HEK293T (cell line): ENCODE measurements around the gene TAF11L5.
"Not testable (repeated sequence)": the region's sequence is repeated elsewhere in the genome, so short reads cannot be mapped to it uniquely, and the experiment has no call there.

Source experiments
- CTCF ChIA-PET: fragments of 350-600 bp; formaldehyde crosslinking; extraction: SDS; loops from one replicate; lab custom pipeline; 2021; ENCODE audit warnings: antibody characterized with exemption, inconsistent platforms; lab: Yijun Ruan, JAX
- POLR2A ChIA-PET: fragments of 350-600 bp; formaldehyde crosslinking; extraction: SDS; loops from one replicate; lab custom pipeline; 2020; ENCODE audit warnings: antibody characterized with exemption, inconsistent platforms; lab: Yijun Ruan, JAX
- DNase-seq: peaks from one replicate; pipeline ENCODE4 v3.0.0; 2012; ENCODE audit warnings: mixed read lengths; ENCODE audit errors: extremely low spot score
- ARNT ChIP-seq: fragments of 450-650 bp; IDR thresholded peaks from 2 replicates; pipeline ENCODE4 v1.6.1; 2017; ENCODE audit warnings: mild to moderate bottlenecking
- BHLHE40 ChIP-seq: fragments of 450-650 bp; IDR thresholded peaks from 2 replicates; pipeline ENCODE4 v1.6.1; 2016; ENCODE audit warnings: mild to moderate bottlenecking, moderate library complexity, borderline replicate concordance
- CTBP1 ChIP-seq: fragments of 450-650 bp; IDR thresholded peaks from 2 replicates; pipeline ENCODE4 v1.6.1; 2016; ENCODE audit warnings: borderline replicate concordance
- ELF4 ChIP-seq: fragments of 450-650 bp; IDR thresholded peaks from 2 replicates; pipeline ENCODE4 v1.6.1; 2017; ENCODE audit warnings: antibody characterized with exemption
- FOXA1 ChIP-seq: fragments of 450-650 bp; IDR thresholded peaks from 2 replicates; pipeline ENCODE4 v1.6.1; 2016; ENCODE audit warnings: mild to moderate bottlenecking
- FOXK2 ChIP-seq: fragments of 450-650 bp; IDR thresholded peaks from 2 replicates; pipeline ENCODE4 v1.6.1; 2016; ENCODE audit warnings: mild to moderate bottlenecking
- FOXM1 ChIP-seq: fragments of 450-650 bp; IDR thresholded peaks from 2 replicates; pipeline ENCODE4 v1.6.1; 2017; ENCODE audit warnings: mild to moderate bottlenecking, borderline replicate concordance
- HDGF ChIP-seq: fragments of 450-650 bp; IDR thresholded peaks from 2 replicates; pipeline ENCODE4 v1.6.1; 2017; ENCODE audit warnings: antibody characterized with exemption, borderline replicate concordance
- L3MBTL2 ChIP-seq: fragments of 450-650 bp; conservative IDR thresholded peaks from 2 replicates; pipeline ENCODE4 v1.6.1; 2016; ENCODE audit warnings: mild to moderate bottlenecking
- LEF1 ChIP-seq: fragments of 450-650 bp; IDR thresholded peaks from 2 replicates; pipeline ENCODE4 v1.6.1; 2017; ENCODE audit warnings: mild to moderate bottlenecking, borderline replicate concordance
- NFRKB ChIP-seq: fragments of 450-650 bp; IDR thresholded peaks from 2 replicates; pipeline ENCODE4 v1.6.1; 2016; ENCODE audit warnings: mild to moderate bottlenecking, moderate library complexity
- SP1 ChIP-seq: fragments of 450-650 bp; IDR thresholded peaks from 2 replicates; pipeline ENCODE4 v1.6.1; 2017
- SUZ12 ChIP-seq: fragments of 450-650 bp; IDR thresholded peaks from 2 replicates; pipeline ENCODE4 v1.6.1; 2016; ENCODE audit warnings: mild to moderate bottlenecking
- TARDBP ChIP-seq: fragments of 450-650 bp; IDR thresholded peaks from 2 replicates; pipeline ENCODE4 v1.6.1; 2016
- ZNF384 ChIP-seq: fragments of 450-650 bp; IDR thresholded peaks from 2 replicates; pipeline ENCODE4 v1.6.1; 2016
- TF ChIP-seq, protein P1 (sequence below): fragments of 450-650 bp; IDR thresholded peaks from 2 replicates; pipeline ENCODE4 v1.6.1; 2016

Gene TAF11L5

DNA sequence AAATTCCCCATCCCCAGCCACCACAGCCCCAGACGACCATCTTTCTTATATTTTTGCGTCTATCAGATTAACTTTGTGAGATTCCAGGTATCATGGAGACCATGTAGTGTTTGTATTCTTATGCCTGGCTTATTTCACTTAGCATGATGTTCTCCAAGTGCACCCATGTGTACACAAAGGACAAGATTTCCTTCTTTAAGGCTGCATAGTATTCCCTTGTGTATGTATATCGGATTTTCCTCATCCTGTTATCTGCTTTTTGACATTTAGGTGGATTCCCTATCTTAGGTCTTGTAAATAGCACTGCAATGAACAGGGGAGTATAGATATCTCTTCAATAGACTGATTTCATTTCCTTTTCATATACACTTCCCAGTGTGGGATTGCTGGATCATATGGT lies 32.3 kb upstream of the TAF11L5 start:
- ChIA-PET CTCF (no interaction called here), POLR2A (no interaction called here)
- TF ChIP-seq SP1 (no peak), NFRKB (no peak), ZNF384 (no peak), ELF4 (no peak), L3MBTL2 (no peak)

DNA sequence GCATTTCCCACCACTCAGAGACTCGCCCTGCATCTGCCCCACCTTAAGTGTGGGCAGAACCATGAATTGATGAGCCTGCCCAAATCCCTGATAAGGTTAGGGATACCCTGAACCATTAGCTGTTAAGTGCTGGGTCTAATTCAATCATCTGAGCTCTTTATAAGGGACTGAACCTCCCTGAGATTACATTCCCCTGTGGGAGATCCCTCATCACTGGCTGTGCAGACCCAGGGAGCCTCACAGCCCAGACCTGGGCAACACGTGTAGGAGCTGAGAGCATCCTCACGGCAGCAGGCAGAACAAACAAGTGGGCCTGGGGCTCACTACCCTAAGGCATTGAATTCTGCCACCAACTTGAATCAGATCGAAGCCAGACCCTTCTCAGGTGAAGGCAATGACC lies 27.6 kb upstream of the TAF11L5 start:
- ChIA-PET CTCF (no interaction called here), POLR2A (no interaction called here)
- TF ChIP-seq TARDBP (no peak), ELF4 (no peak), FOXA1 (no peak), LEF1 (no peak), SUZ12 (no peak), BHLHE40 (no peak), FOXM1 (no peak), NFRKB (no peak), SP1 (no peak)

More for the DNA sequence above, 32.3 kb upstream of the TAF11L5 start:
- DNase-seq, result no peak

DNA sequence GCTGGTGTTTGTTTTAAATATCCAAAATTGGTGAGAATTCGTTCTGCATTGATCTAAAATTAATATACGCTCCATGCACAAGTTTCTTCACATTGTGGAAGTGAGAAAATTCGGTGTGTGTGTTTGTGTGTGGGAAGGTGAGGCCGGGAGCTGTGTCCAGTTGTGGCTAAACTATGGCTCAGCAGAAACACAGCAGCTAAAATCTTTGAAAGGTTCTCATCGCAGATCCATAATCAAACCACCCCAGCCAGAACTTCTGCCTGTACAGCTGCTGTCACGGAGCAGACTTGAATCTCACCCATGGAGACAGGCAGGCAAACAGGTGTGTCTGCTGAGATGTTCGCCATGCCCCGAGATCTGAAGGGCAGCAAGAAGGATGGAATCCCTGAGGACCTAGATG lies 27.1 kb upstream of the TAF11L5 start, which contains the start of gene TAF11L2:
Gene TAF11L2 (plus strand): TSS at position 301 of the 400 bp plus-strand sequence.
- CTCF ChIA-PET, POLR2A ChIA-PET, DNase-seq: not testable (repeated sequence)

More for the DNA sequence above, 27.6 kb upstream of the TAF11L5 start:
- no peak for DNase-seq

DNA sequence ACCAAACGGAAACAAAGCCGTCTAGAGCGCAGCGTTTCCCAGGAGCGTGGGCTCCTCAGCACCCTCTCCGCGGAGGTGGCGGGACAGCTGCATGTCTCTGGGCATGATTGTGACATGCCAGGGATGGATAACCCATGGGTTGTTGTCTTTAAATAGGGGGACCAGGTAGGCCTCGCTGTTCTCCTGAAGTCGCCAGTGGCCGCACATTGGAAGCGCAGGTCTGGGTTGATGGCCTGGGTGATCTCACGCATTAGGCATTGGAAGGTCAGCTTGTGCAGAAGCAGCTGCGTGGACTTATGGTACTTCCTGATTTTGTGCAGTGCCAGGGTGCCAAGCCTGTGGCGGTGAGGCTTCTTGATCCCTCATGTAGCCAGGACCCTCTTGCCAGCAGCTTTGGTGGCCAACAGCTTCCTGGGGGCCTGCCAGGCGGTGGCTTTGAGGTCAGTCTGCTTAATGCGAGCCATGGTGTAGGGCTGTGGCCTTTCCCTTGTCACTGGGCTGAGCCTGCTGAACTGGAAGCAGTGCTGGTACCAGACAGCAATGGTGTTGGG lies 13.2 kb upstream of the TAF11L5 start:
- POLR2A ChIA-PET, result no interaction called here
- TF ChIP-seq, protein P1, sequence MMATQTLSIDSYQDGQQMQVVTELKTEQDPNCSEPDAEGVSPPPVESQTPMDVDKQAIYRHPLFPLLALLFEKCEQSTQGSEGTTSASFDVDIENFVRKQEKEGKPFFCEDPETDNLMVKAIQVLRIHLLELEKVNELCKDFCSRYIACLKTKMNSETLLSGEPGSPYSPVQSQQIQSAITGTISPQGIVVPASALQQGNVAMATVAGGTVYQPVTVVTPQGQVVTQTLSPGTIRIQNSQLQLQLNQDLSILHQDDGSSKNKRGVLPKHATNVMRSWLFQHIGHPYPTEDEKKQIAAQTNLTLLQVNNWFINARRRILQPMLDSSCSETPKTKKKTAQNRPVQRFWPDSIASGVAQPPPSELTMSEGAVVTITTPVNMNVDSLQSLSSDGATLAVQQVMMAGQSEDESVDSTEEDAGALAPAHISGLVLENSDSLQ, result no peak
- TF ChIP-seq HDGF (no peak), L3MBTL2 (no peak), ZNF384 (no peak), CTBP1 (no peak), FOXM1 (no peak), BHLHE40 (no peak), SP1 (no peak), SUZ12 (no peak), LEF1 (no peak), ARNT (no peak), ELF4 (no peak), FOXK2 (no peak), NFRKB (no peak), TARDBP (no peak), FOXA1 (no peak)

DNA sequence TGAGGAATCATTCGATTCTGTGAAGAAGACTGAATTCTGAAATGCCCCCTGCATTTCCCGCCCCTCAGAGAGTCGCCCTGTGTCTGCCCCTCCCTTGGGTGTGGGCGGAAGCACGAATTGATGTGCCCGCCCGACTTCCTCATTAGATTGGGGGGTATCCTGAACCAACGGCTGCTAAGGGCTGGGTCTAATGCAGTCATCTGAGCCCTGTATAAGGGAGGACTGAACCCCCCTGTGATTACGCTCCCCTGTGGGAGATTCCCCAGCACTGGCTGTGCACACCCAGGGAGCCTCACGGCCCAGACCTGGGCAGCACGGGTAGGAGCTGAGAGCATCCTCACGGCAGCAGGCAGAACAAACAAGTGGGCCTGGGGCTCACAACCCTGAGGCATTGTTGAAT lies 7.5 kb upstream of the TAF11L5 start:
- POLR2A ChIA-PET, CTCF ChIA-PET, DNase-seq: not testable (repeated sequence)

More for the DNA sequence above, 13.2 kb upstream of the TAF11L5 start:
- CTCF ChIA-PET, result no interaction called here
- DNase-seq, result no peak

DNA sequence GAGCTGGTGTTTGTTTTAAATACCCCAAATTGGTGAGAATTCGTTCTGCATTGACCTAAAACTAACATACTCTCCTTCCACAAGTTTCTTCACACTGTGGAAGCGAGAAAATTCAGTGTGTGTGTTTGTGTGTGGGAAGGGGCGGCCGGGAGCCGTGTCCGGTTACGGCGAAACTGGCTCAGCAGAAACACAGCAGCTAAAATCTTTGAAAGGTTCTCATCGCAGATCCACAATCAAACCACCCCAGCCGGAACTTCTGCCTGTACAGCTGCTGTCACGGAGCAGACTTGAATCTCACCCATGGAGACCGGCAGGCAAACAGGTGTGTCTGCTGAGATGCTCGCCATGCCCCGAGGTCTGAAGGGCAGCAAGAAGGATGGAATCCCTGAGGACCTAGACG lies 7.0 kb upstream of the TAF11L5 start, which contains the start of gene TAF11L3:
Gene TAF11L3 (plus strand): TSS at position 301 of the 400 bp plus-strand sequence.
- CTCF ChIA-PET, POLR2A ChIA-PET, DNase-seq: not testable (repeated sequence)

DNA sequence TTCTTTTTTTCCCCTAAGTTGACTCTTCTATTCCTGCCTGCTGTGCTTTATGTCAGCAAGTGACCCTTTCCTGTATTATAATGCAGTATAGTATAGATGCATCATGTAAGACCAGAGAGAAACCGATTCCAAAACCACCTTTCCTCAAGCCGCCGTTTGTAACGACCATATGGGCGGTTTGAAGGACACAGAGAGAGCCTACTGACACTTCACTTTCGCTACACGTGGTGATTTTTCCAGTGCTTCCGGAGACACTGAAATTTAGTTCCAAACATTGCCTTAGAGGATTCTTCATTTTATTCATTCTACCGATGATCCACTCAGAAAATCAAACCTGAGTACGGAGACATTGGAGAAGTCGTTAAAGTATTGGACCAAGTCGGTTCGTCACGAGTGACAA lies 5.5 kb upstream of the TAF11L5 start:
- DNase-seq, POLR2A ChIA-PET, CTCF ChIA-PET: not testable (repeated sequence)

DNA sequence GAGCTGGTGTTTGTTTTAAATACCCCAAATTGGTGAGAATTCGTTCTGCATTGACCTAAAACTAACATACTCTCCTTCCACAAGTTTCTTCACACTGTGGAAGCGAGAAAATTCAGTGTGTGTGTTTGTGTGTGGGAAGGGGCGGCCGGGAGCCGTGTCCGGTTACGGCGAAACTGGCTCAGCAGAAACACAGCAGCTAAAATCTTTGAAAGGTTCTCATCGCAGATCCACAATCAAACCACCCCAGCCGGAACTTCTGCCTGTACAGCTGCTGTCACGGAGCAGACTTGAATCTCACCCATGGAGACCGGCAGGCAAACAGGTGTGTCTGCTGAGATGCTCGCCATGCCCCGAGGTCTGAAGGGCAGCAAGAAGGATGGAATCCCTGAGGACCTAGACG lies 3.5 kb upstream of the TAF11L5 start, which contains the start of gene TAF11L4:
Gene TAF11L4 (plus strand): TSS at position 301 of the 400 bp plus-strand sequence.
- DNase-seq, CTCF ChIA-PET, POLR2A ChIA-PET: not testable (repeated sequence)

DNA sequence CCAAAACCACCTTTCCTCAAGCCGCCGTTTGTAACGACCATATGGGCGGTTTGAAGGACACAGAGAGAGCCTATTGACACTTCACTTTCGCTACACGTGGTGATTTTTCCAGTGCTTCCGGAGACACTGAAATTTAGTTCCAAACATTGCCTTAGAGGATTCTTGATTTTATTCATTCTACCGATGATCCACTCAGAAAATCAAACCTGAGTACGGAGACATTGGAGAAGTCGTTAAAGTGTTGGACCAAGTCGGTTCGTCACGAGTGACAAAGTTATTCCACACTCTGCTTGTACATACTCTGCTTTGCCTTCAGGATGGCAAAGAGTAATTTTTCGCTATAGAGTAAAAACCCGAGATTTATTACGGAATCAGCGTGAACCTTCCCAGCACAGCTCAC lies 1.5 kb downstream of the TAF11L5 start:
- DNase-seq, CTCF ChIA-PET, POLR2A ChIA-PET: not testable (repeated sequence)

DNA sequence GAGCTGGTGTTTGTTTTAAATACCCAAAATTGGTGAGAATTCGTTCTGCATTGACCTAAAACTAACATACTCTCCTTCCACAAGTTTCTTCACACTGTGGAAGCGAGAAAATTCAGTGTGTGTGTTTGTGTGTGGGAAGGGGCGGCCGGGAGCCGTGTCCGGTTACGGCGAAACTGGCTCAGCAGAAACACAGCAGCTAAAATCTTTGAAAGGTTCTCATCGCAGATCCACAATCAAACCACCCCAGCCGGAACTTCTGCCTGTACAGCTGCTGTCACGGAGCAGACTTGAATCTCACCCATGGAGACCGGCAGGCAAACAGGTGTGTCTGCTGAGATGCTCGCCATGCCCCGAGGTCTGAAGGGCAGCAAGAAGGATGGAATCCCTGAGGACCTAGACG lies 3.3 kb downstream of the TAF11L5 start, which contains the start of gene TAF11L6:
Gene TAF11L6 (plus strand): TSS at position 301 of the 400 bp plus-strand sequence.
- CTCF ChIA-PET, DNase-seq, POLR2A ChIA-PET: not testable (repeated sequence)
